ENCODE measurements around the gene DGKD. TPM values are rescaled to one million over a fixed set of nuclear protein-coding genes. Genes with fewer than 3 reads are reported as not detected.

DGKD gene
- total and polyA plus RNA-seq, 2 donors (not counting 1 experiment from before 2014, with no cell fraction given), result 224 to 396 TPM

- H3K9me3 Mint-ChIP-seq (ENCODE audit: insufficient read depth), result peaks cover 3% of the 10 kb centered on the region
- no peak overlapping the region for H3K4me3 Mint-ChIP-seq
- Histone ChIP-seq H3K36me3 (replicated peaks in 1 of 2; ENCODE audit: control extremely low read depth in 1 of 2, control insufficient read depth in 1 of 2, extremely low read depth in 1 of 2, insufficient read depth in 2 of 2, low read length in 1 of 2) (peaks cover 0 to 77% of the 10 kb centered on the region in 2 experiments), H3K9ac (ENCODE audit: low read length) (no peak overlapping the region), H3K79me2 (ENCODE audit: control insufficient read depth, insufficient read depth, low read length) (no peaks in the 10 kb centered on the region), H3K27ac (ENCODE audit: low read length in 2 of 2) (no peak overlapping the region), H3K4me3 (ENCODE audit: control extremely low read depth in 1 of 5, extremely low read depth in 1 of 5, insufficient read depth in 1 of 5, low read depth in 2 of 5, low read length in 4 of 5) (no peak overlapping the region), H3K4me1 (ENCODE audit: control insufficient read depth in 2 of 2, insufficient read depth in 2 of 2, low read length in 2 of 2) (no peaks in the 10 kb centered on the region), H2AFZ (ENCODE audit: insufficient read depth, low read depth, low read length, poor library complexity, severe bottlenecking) (no peak overlapping the region), H3K9me3 (ENCODE audit: control extremely low read depth in 1 of 3, control insufficient read depth in 2 of 3, insufficient read depth in 1 of 3, low read length in 2 of 3) (peaks cover 0 to 17% (median 0%) of the 10 kb centered on the region in 3 donors), H3K27me3 (replicated peaks in 1 of 4; ENCODE audit: control extremely low read depth in 1 of 4, control insufficient read depth in 3 of 4, insufficient read depth in 4 of 4, low read length in 3 of 4) (no peaks in the 10 kb centered on the region), H4K20me1 (ENCODE audit: control insufficient read depth, insufficient read depth, low read length, poor library complexity, severe bottlenecking) (peaks cover 28% of the 10 kb centered on the region), H3K4me2 (replicated peaks; ENCODE audit: low read depth, low read length, poor library complexity, severe bottlenecking) (no peak overlapping the region)
- CTCF ChIA-PET, result no interaction called here
- DNase-seq (no peak), ATAC-seq (ENCODE audit: low read depth) (no peak)
- intact Hi-C loops (cut with micrococcal nuclease), result no loop called here
- no peaks in the 10 kb centered on the region for H3K27me3 Mint-ChIP-seq
- WGBS (ENCODE audit: insufficient coverage), result over 99% methylated on average over 13 of the region's 20 CpGs
- H3K4me1 Mint-ChIP-seq, result no peaks in the 10 kb centered on the region
- POLR2A ChIA-PET, result no interaction called here
- no peak for TF ChIP-seq CTCF (IDR thresholded peaks at IDR 0.05)
- H3K27ac Mint-ChIP-seq, result peak overlapping the region; percentile 41
These were observed 115.9 kb downstream of the DGKD start for GRCh38 chr2:233470011-233470687.

DNA sequence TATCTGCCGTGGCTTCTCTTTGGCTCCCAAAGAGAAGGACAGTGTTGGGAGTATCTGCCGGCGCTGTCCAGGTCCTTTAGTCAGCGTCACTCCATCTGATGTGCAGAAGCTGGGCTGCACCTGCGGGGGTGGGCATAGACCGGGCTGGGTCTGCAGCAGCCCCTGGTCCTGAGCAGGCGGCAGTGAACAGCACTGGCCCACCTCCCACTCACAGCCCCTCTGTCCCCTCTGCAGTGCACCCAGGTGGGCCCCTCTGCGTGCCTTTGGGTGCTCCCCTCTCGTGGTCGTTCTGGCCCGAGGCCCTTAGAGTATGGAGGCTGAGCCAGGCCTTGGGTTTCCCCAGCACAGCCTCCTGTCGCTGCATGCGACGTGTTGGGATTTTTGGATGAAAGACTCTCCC, 116.5 kb downstream of the DGKD start:
- peaks cover 0 to 74% of the 10 kb centered on the region in 2 experiments for H3K36me3 ChIP-seq (replicated peaks in 1 of 2; ENCODE audit: control extremely low read depth in 1 of 2, control insufficient read depth in 1 of 2, extremely low read depth in 1 of 2, insufficient read depth in 2 of 2, low read length in 1 of 2)
- peaks cover 3% of the 10 kb centered on the region for H3K9me3 Mint-ChIP-seq (ENCODE audit: insufficient read depth)
- no peaks in the 10 kb centered on the region for H3K4me1 ChIP-seq (ENCODE audit: control insufficient read depth in 2 of 2, insufficient read depth in 2 of 2, low read length in 2 of 2)
- ATAC-seq (ENCODE audit: low read depth), result no peak
- no peaks in the 10 kb centered on the region for H3K27me3 Mint-ChIP-seq
- no peak overlapping the region for H3K27ac ChIP-seq (ENCODE audit: low read length in 2 of 2)
- H3K4me3 ChIP-seq (ENCODE audit: control extremely low read depth in 1 of 5, extremely low read depth in 1 of 5, insufficient read depth in 1 of 5, low read depth in 2 of 5, low read length in 4 of 5), result no peak overlapping the region
- ChIA-PET POLR2A (no interaction called here), CTCF (no interaction called here)
- H2AFZ ChIP-seq (ENCODE audit: insufficient read depth, low read depth, low read length, poor library complexity, severe bottlenecking), result no peak overlapping the region
- 97% methylated on average over 10 of the region's 14 CpGs for WGBS (ENCODE audit: insufficient coverage)
- no peaks in the 10 kb centered on the region for H3K79me2 ChIP-seq (ENCODE audit: control insufficient read depth, insufficient read depth, low read length)
- H4K20me1 ChIP-seq (ENCODE audit: control insufficient read depth, insufficient read depth, low read length, poor library complexity, severe bottlenecking), result peaks cover 28% of the 10 kb centered on the region
- no peak for DNase-seq
- H3K27me3 ChIP-seq (replicated peaks in 1 of 4; ENCODE audit: control extremely low read depth in 1 of 4, control insufficient read depth in 3 of 4, insufficient read depth in 4 of 4, low read length in 3 of 4), result no peaks in the 10 kb centered on the region
- H3K9ac ChIP-seq (ENCODE audit: low read length), result no peak overlapping the region
- H3K4me1 Mint-ChIP-seq, result no peaks in the 10 kb centered on the region
- TF ChIP-seq EZH2 (IDR thresholded peaks at IDR 0.05; ENCODE audit: borderline replicate concordance, insufficient read depth, low read depth, low read length, poor library complexity, severe bottlenecking) (no peak), CTCF (IDR thresholded peaks at IDR 0.05) (no peak)
- intact Hi-C loops (cut with micrococcal nuclease), result no loop called here
- peaks cover 0 to 20% (median 0%) of the 10 kb centered on the region in 3 donors for H3K9me3 ChIP-seq (ENCODE audit: control extremely low read depth in 1 of 3, control insufficient read depth in 2 of 3, insufficient read depth in 1 of 3, low read length in 2 of 3)
- H3K27ac Mint-ChIP-seq, result peak overlapping the region; percentile 41
- no peak overlapping the region for H3K4me3 Mint-ChIP-seq
- H3K4me2 ChIP-seq (replicated peaks; ENCODE audit: low read depth, low read length, poor library complexity, severe bottlenecking), result no peak overlapping the region
